PC-3 (cell line): ENCODE results near the gene TFEB.

Experiments used
- CTCF ChIP-seq: fragments of 300-600 bp; sonication (generic); conservative IDR thresholded peaks from 2 replicates; pipeline ENCODE4 v1.5.1; 2017; ENCODE audit warnings: antibody characterized with exemption, low read depth, mild to moderate bottlenecking, low read length
- EZH2 ChIP-seq: fragments of 300-600 bp; sonication (generic); IDR thresholded peaks from one replicate; pipeline ENCODE4 v1.6.1; 2017; ENCODE audit warnings: antibody characterized with exemption, mild to moderate bottlenecking, low read length; ENCODE audit not compliant: unreplicated experiment
- EZH2phosphoT487 ChIP-seq: fragments of 300-600 bp; sonication (generic); IDR thresholded peaks from 2 replicates; pipeline ENCODE4 v1.6.1; 2018; ENCODE audit warnings: mild to moderate bottlenecking, antibody characterized with exemption, low read length, borderline replicate concordance

DNA sequence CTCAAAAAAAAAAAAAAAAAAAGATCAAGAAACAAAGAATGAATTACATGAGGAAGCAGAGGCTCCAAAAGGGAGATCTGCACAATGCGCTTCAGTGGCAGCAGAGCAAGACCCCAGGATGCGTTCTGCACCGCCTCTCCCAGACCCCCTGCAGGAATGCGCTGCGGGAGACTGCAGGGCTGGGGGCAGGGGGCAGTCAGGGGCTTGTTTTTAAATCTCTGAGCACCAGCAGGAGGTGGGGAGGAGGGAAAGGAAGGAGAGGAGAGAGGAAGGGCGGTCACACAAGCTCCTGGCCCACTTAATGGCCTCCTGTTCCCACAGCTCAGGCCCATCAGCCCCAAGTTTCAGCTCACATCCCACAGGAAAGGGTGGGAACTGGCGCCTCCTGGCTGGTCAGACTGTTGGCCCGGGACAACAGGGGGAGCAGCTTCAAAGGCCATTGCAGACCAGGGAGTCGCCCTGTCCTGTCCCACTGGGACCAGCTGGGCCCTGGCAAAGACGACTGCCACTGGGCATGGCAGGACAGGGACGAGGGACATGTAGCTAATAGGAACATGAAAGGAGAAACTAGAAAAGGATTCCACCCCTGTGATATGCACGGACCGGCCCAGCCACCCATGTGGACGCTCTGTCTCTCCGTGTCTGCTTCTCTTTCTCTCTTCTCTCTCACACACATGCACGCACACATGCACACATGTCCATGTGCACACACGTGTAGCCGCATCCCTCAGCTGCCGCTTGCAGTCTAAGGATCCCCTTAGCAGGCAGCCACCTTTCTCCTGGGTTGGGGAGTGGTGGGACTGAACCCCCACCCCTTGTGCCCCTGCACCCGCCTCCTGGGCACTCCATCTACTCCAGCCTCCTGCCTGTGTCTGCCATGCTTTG lies 34.7 kb downstream of the TFEB start:
- TF ChIP-seq CTCF = no peak
- no peak for TF ChIP-seq EZH2
- TF ChIP-seq EZH2phosphoT487 = no peak
